Thymus (tissue), 11 donors: ENCODE data around the gene CTNND2. TPM values are rescaled to one million over a fixed set of nuclear protein-coding genes. Genes with fewer than 3 reads are reported as not detected.

Experiments used
- DNase-seq, 9 donors: peaks; one replicate each; pipeline ENCODE4 v3.0.0-alpha.2; 2013; ENCODE audit warnings: low spot score in 9 of 9, low read depth in 6 of 9, missing footprints in 1 of 9
- H3K27ac ChIP-seq, 2 donors: one replicate each; pipeline ENCODE4 v1.5.1; 2013; ENCODE audit warnings: control low read depth in 1 of 2, low read depth in 1 of 2, low read length in 1 of 2, mild to moderate bottlenecking in 1 of 2, moderate library complexity in 1 of 2
- H3K27me3 ChIP-seq, 2 donors: one replicate each; pipeline ENCODE4 v1.5.1; 2013; ENCODE audit warnings: low read length in 1 of 2; ENCODE audit not compliant: control insufficient read depth in 2 of 2, insufficient read depth in 1 of 2
- H3K36me3 ChIP-seq, 2 donors: one replicate each; pipeline ENCODE4 v1.5.1; 2013; ENCODE audit warnings: low read length in 1 of 2, mild to moderate bottlenecking in 1 of 2, moderate library complexity in 1 of 2; ENCODE audit not compliant: control insufficient read depth in 2 of 2, insufficient read depth in 2 of 2
- H3K4me1 ChIP-seq, 2 donors: one replicate each; pipeline ENCODE4 v1.5.1; 2013; ENCODE audit warnings: low read length in 2 of 2; ENCODE audit not compliant: control insufficient read depth in 2 of 2, insufficient read depth in 2 of 2
- H3K4me3 ChIP-seq, 2 donors: one replicate each; pipeline ENCODE4 v1.5.1; 2013; ENCODE audit warnings: low read length in 2 of 2, control low read depth in 1 of 2, mild to moderate bottlenecking in 1 of 2
- H3K9me3 ChIP-seq, 2 donors: one replicate each; pipeline ENCODE4 v1.5.1; 2013; ENCODE audit warnings: low read length in 1 of 2, mild to moderate bottlenecking in 1 of 2; ENCODE audit not compliant: control insufficient read depth in 2 of 2, insufficient read depth in 1 of 2
- WGBS: extraction: QIAGEN DNeasy Blood & Tissue Kit; methylation state at CpG from one replicate; pipeline ENCODE4 v1.1.7; 2013; 5-methylcytosine and 5-hydroxymethylcytosine counted together
- polyA plus RNA-seq: library from polyadenylated mRNA; stranded (reverse); fragments of 200-250 nt; gene quantifications from one replicate; pipeline ENCODE4 v1.2.3, GENCODE V29; 2013
- total RNA-seq: library from RNA; stranded (reverse); fragments of 120-200 nt; gene quantifications from one replicate; pipeline ENCODE4 v1.2.4, GENCODE V29; 2013
- donor health status: healthy.

The CTNND2 gene
- total and polyA plus RNA-seq, 2 donors, result 0.41 to 0.42 TPM

GRCh38 chr5:11687498-11687897, 216.7 kb downstream of the CTNND2 start:
- no peak overlapping the region for H3K27ac ChIP-seq
- H3K4me1 ChIP-seq, result no peaks in the 10 kb centered on the region
- no peaks in the 10 kb centered on the region for H3K36me3 ChIP-seq
- no peaks in the 10 kb centered on the region for H3K9me3 ChIP-seq
- no peak overlapping the region for H3K4me3 ChIP-seq
- DNase-seq, result no peak
- WGBS, result 86% methylated on average over 1 of the region's 1 CpG
- H3K27me3 ChIP-seq, result no peaks in the 10 kb centered on the region

DNA sequence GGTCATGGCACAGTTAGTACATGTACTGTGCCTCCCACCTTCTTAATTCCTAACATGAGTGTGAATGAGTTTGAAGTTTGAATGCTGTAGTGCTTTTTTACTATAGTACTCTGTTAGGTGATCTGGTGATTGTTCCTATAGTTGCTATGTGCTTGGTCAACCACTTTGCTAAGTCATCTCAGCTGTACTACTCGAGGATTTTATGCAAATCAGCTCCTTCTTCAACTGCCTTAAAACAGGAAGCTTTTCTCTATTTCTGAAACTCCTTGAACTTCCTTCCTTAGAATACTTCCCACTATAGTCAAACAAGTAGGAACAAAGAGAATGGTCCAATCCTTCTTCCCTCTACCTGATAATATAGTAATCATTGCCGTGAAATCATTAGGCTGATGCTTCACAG, 219.6 kb downstream of the CTNND2 start:
- 46% methylated on average over 2 of the region's 2 CpGs for WGBS

GRCh38 chr5:11683666-11684065, 220.6 kb downstream of the CTNND2 start:
- no peaks in the 10 kb centered on the region for H3K36me3 ChIP-seq
- DNase-seq, result no peak
- H3K27me3 ChIP-seq, result no peaks in the 10 kb centered on the region
- H3K27ac ChIP-seq, result no peak overlapping the region
- 95% methylated on average over 2 of the region's 2 CpGs for WGBS
- H3K4me3 ChIP-seq, result no peak overlapping the region
- H3K4me1 ChIP-seq, result no peaks in the 10 kb centered on the region
- no peaks in the 10 kb centered on the region for H3K9me3 ChIP-seq

More for the DNA sequence above, 219.6 kb downstream of the CTNND2 start:
- Histone ChIP-seq H3K27ac (no peak overlapping the region), H3K36me3 (no peaks in the 10 kb centered on the region), H3K9me3 (no peaks in the 10 kb centered on the region), H3K4me3 (no peak overlapping the region), H3K4me1 (no peaks in the 10 kb centered on the region), H3K27me3 (no peaks in the 10 kb centered on the region)
- DNase-seq, result no peak

DNA sequence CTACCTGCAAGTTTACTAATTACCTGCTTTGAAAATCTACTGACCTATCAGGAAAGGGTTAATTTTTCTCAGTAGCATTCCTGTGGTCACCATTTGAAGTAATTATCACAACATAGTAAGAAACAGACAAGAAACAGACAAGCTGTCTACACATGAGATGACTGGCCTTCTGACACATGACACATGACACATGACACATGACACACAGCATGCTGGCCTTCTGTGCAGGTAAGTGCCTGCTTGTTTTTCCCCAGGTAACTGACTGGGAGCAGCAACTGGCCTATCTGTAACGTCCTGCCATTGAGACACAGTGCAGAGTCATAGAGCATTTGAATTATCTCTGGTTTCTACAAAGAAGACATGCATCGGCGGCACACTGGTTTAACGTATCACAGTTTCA, 222.4 kb downstream of the CTNND2 start:
- DNase-seq, result no peak
- no peak overlapping the region for H3K27ac ChIP-seq
- H3K27me3 ChIP-seq, result no peaks in the 10 kb centered on the region
- no peaks in the 10 kb centered on the region for H3K9me3 ChIP-seq
- H3K4me1 ChIP-seq, result no peaks in the 10 kb centered on the region
- no peak overlapping the region for H3K4me3 ChIP-seq
- no peaks in the 10 kb centered on the region for H3K36me3 ChIP-seq
- 90% methylated on average over 4 of the region's 4 CpGs for WGBS

DNA sequence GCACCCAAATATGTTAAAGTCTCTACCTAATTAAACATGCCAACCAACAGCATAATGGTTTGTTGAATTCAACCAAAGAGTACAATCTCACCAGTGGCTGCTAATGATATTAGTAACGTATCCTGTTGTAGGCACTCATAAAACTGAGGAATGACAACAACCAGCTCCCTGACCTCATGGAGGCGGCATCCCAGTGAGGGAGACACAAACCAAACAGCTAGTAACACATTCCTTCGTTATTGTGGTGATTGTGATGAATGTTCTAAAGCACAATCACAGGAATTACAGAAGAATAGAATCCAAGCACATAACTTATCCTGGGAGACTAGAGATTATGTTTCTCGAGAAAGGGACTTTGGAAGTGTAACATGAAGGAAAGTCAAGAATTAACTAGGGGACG, 224.6 kb downstream of the CTNND2 start:
- 78% methylated on average over 5 of the region's 5 CpGs for WGBS
- Histone ChIP-seq H3K4me1 (no peaks in the 10 kb centered on the region), H3K27me3 (no peaks in the 10 kb centered on the region), H3K4me3 (no peak overlapping the region), H3K27ac (no peak overlapping the region), H3K9me3 (no peaks in the 10 kb centered on the region), H3K36me3 (no peaks in the 10 kb centered on the region)
- DNase-seq, result no peak

- no peak for DNase-seq
- Histone ChIP-seq H3K36me3 (no peaks in the 10 kb centered on the region), H3K4me3 (no peak overlapping the region), H3K9me3 (no peaks in the 10 kb centered on the region), H3K27ac (no peak overlapping the region), H3K27me3 (no peaks in the 10 kb centered on the region), H3K4me1 (no peaks in the 10 kb centered on the region)
- 93% methylated on average over 2 of the region's 2 CpGs for WGBS
Observed at GRCh38 chr5:11675184-11675583, 229.1 kb downstream of the CTNND2 start.

DNA sequence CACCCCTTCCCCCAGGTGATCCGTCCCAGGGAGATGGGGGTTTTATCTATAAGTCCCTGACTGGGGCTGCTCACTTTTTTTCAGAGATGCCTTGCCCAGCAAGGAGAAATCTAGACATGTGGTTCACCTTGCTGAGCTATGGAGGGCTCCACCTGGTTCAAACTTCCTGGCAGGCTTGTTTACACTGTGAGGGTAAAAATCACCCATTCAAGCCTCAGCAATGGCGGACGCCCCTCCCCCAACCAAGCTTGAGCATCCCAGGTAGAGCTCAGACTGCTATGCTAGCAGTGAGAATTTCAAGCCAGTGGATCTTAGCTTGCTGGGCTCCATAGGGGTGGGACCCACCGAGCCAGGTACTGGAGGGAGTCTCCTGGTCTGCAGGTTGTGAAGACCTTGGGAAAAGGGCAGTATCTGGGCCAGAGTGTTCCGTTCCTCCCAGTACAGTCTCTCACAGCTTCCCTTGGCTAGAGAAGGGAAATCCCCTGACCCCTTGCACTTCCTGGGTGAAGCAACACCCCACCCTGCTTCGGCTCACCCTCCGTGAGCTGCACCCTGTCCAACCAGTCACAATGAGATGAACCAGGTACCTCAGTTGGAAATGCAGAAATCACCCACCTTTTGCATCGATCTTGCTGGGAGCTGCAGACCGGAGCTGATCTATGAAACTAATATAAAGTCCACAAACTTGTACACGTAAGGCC, 231.7 kb downstream of the CTNND2 start:
- no peak overlapping the region for H3K4me3 ChIP-seq
- H3K4me1 ChIP-seq, result no peaks in the 10 kb centered on the region
- 88% methylated on average over 10 of the region's 10 CpGs for WGBS
- H3K27ac ChIP-seq, result no peak overlapping the region
- no peaks in the 10 kb centered on the region for H3K36me3 ChIP-seq
- H3K27me3 ChIP-seq, result no peaks in the 10 kb centered on the region
- DNase-seq, result no peak
- H3K9me3 ChIP-seq, result no peaks in the 10 kb centered on the region

- 86% methylated on average over 5 of the region's 5 CpGs for WGBS
- H3K36me3 ChIP-seq, result no peaks in the 10 kb centered on the region
- H3K4me3 ChIP-seq, result no peak overlapping the region
- DNase-seq, result no peak
- H3K9me3 ChIP-seq, result no peaks in the 10 kb centered on the region
- H3K27me3 ChIP-seq, result no peaks in the 10 kb centered on the region
- H3K27ac ChIP-seq, result no peak overlapping the region
- H3K4me1 ChIP-seq, result no peaks in the 10 kb centered on the region
Observed at GRCh38 chr5:11658376-11658775, 245.9 kb downstream of the CTNND2 start.

- Histone ChIP-seq H3K27ac (no peak overlapping the region), H3K27me3 (no peaks in the 10 kb centered on the region), H3K36me3 (no peaks in the 10 kb centered on the region), H3K4me1 (no peaks in the 10 kb centered on the region), H3K4me3 (no peak overlapping the region), H3K9me3 (no peaks in the 10 kb centered on the region)
- 92% methylated on average over 4 of the region's 4 CpGs for WGBS
- DNase-seq, result no peak
Observed at GRCh38 chr5:11656916-11657315, 247.3 kb downstream of the CTNND2 start.
